Measurements from ENCODE around the gene POLD3. TPM values are rescaled to one million over a fixed set of nuclear protein-coding genes. Genes with fewer than 3 reads are reported as not detected.

POLD3 gene
- total RNA-seq, 2 donors from 2014 or later = 9.3 to 13.8 TPM

DNA sequence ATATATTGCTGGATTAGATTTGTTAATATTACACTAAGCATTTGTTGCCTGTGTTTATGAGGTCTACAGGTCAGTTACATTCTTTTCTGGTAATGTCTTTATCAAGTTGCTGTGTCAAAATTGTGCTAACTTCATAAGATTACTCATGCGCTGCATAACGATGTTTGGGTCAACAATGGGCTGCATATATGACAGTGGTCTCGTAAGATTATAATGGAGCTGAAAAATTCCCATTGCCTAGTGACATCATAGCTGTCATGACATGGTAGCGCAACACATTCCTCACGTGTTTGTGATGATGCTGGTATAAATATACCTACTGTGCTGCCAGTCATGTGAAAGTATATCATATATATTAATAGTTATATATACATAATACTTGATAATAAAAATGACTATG is 34.2 kb downstream of the POLD3 start:
- ATAC-seq = peak; percentile 40
- intact Hi-C loops (cut with DNase I) = no loop called here

DNA sequence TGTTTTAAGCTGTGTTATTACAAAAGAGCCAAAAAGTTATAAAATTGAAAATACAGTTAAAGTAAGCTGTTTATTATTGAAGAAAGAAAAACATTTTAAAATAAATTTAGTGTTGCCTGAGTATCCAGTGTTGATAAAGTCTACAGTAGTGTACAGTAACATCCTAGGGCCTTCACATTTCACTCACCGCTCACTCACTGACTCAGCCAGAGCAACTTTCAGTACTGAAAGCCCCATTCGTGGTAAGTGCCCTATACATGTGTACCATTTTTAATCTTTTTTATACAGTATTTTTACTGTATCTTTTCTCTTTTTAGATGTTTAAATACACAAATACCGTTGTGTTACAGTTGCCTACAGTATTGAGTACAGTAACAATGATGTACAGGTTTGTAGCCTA is 35.0 kb downstream of the POLD3 start:
- TF ChIP-seq, protein P1, sequence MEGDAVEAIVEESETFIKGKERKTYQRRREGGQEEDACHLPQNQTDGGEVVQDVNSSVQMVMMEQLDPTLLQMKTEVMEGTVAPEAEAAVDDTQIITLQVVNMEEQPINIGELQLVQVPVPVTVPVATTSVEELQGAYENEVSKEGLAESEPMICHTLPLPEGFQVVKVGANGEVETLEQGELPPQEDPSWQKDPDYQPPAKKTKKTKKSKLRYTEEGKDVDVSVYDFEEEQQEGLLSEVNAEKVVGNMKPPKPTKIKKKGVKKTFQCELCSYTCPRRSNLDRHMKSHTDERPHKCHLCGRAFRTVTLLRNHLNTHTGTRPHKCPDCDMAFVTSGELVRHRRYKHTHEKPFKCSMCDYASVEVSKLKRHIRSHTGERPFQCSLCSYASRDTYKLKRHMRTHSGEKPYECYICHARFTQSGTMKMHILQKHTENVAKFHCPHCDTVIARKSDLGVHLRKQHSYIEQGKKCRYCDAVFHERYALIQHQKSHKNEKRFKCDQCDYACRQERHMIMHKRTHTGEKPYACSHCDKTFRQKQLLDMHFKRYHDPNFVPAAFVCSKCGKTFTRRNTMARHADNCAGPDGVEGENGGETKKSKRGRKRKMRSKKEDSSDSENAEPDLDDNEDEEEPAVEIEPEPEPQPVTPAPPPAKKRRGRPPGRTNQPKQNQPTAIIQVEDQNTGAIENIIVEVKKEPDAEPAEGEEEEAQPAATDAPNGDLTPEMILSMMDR (IDR thresholded peaks at IDR 0.05) = no peak
- no peak for TF ChIP-seq POLR2A (IDR thresholded peaks at IDR 0.05)
- peaks cover 0 to 5% of the 10 kb centered on the region in 2 donors for H3K36me3 ChIP-seq (replicated peaks in 1 of 2; ENCODE audit: insufficient read depth in 1 of 2, low read depth in 2 of 2)
- ATAC-seq = no peak
- no peaks in the 10 kb centered on the region for H3K9me3 ChIP-seq
- H3K27me3 ChIP-seq = no peaks in the 10 kb centered on the region
- no peaks in the 10 kb centered on the region for H3K4me1 ChIP-seq
- intact Hi-C loops (cut with DNase I) = no loop called here
- 89 to 92% methylated on average over 3 of the region's 3 CpGs for WGBS, 2 donors
- no peak overlapping the region for H3K27ac ChIP-seq
- no peak for DNase-seq
- H3K4me3 ChIP-seq = no peak overlapping the region

More for the DNA sequence above, 34.2 kb downstream of the POLD3 start:
- H3K4me3 ChIP-seq = no peak overlapping the region
- WGBS, 2 donors = 70% methylated on average over 5 of the region's 5 CpGs
- H3K27me3 ChIP-seq = no peaks in the 10 kb centered on the region
- H3K4me1 ChIP-seq = no peaks in the 10 kb centered on the region
- H3K9me3 ChIP-seq = no peaks in the 10 kb centered on the region
- DNase-seq = no peak
- peaks cover 0 to 5% of the 10 kb centered on the region in 2 donors for H3K36me3 ChIP-seq (replicated peaks in 1 of 2; ENCODE audit: insufficient read depth in 1 of 2, low read depth in 2 of 2)
- H3K27ac ChIP-seq = peak overlapping the region in 2 of 4 donors; percentile 14 to 36
- TF ChIP-seq, protein P1 (IDR thresholded peaks at IDR 0.05) = no peak
- no peak for TF ChIP-seq POLR2A (IDR thresholded peaks at IDR 0.05)

DNA sequence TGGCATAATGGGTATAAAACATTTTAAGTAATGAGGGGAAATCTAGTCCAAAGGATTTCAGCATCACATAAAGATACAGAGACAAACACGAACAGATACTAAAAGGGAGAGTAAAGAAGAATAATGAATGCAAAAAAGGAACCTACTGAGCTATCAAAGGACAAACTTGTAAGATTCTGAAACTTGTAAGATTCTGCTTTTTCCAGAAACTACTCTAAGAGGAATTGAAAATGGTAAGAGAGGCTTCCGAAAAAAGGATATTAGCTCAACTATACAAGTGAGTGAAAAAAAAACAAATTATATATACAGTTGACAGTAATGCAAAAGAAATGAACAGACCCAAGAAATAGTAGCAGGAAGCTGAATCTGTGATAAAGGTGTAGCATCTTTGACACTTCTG is 37.7 kb downstream of the POLD3 start:
- no peak for DNase-seq
- Histone ChIP-seq H3K27me3 (no peaks in the 10 kb centered on the region), H3K4me1 (no peaks in the 10 kb centered on the region), H3K4me3 (no peak overlapping the region), H3K27ac (no peak overlapping the region), H3K9me3 (no peaks in the 10 kb centered on the region), H3K36me3 (replicated peaks in 1 of 2; ENCODE audit: insufficient read depth in 1 of 2, low read depth in 2 of 2) (peaks cover 0 to 3% of the 10 kb centered on the region in 2 donors)
- no peak for ATAC-seq
- WGBS, 2 donors = 40 to 56% methylated on average over 2 of the region's 2 CpGs
- TF ChIP-seq POLR2A (IDR thresholded peaks at IDR 0.05) = no peak
- TF ChIP-seq, protein P1 (IDR thresholded peaks at IDR 0.05) = no peak
- intact Hi-C loops (cut with DNase I) = no loop called here

DNA sequence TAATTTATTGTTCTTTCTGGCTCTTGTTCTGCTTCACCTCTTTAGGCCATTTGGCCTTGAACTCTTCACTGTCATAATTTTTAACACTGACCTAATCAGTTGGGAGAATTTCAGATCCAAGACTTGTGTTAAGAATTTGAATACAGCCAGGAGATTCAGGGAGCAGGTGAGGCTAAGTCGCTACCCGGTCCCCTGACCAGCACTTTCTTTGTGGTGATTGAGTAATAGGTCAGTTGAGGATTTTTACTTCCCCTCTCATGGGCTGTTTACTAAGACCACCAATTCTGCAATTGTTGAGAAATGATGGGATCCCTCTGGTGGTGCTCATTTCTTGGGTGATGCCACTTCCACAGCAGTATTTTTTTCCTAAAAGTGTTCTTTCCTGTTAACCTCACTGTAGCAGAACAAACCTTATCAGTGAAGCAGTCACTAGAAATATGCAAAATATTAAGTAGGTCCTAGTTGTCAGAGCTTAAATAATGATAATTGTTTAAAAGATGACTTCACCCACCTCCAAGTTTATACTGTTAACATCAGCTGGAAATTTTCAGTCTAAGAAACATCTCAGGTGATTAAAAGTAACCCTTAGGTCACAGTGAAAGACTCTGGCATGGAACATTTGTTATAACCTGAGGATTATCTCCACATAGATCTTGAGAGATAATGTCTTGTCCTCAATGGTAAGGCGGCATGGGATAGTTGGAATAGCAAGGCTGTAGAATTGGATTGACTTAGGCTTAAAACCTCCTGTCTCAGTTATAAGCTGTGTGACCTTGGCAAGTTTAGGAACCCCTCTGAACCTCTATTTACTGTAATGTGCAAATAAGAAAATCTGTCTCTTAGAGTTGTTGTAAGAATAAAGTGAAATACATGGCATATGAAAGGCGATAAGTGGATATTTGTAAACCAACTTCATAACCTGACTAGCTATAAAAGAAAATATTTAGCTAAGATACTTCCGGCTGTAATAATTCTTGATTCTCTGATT is 41.3 kb downstream of the POLD3 start:
- H3K27me3 ChIP-seq = no peaks in the 10 kb centered on the region
- H3K36me3 ChIP-seq (replicated peaks in 1 of 2; ENCODE audit: insufficient read depth in 1 of 2, low read depth in 2 of 2) = peaks cover 0 to 9% of the 10 kb centered on the region in 2 donors
- no peaks in the 10 kb centered on the region for H3K4me1 ChIP-seq
- intact Hi-C loops (cut with DNase I) = no loop called here
- TF ChIP-seq, protein P1 (IDR thresholded peaks at IDR 0.05) = no peak
- no peak for TF ChIP-seq POLR2A (IDR thresholded peaks at IDR 0.05)
- no peak overlapping the region for H3K4me3 ChIP-seq
- DNase-seq (no peak), ATAC-seq (no peak)
- 79 to 80% methylated on average over 5 of the region's 5 CpGs for WGBS, 2 donors
- H3K9me3 ChIP-seq = no peaks in the 10 kb centered on the region
- no peak overlapping the region for H3K27ac ChIP-seq

Data from body of pancreas (tissue), 4 donors.